BE2C (cell line): ENCODE data around the gene RAB11FIP4.

Experiments used
- DNase-seq: peaks from one replicate; pipeline ENCODE4 v3.0.0-alpha.2; 2020
- H3K27me3 ChIP-seq: fragments of 250-450 bp; sonication (Bioruptor Pico); 2 replicates; pipeline ENCODE4 v1.5.1; 2020; ENCODE audit warnings: mild to moderate bottlenecking
- H3K36me3 ChIP-seq: fragments of 250-450 bp; sonication (Bioruptor Pico); 2 replicates; pipeline ENCODE4 v1.5.1; 2020; ENCODE audit warnings: mild to moderate bottlenecking
- H3K4me1 ChIP-seq: fragments of 250-450 bp; sonication (Bioruptor Pico); 2 replicates; pipeline ENCODE4 v1.5.1; 2020
- H3K4me3 ChIP-seq: 2 replicates; pipeline ENCODE4 v1.5.1; 2011; ENCODE audit warnings: low read depth, low read length
- H3K9me3 ChIP-seq: fragments of 250-450 bp; sonication (Bioruptor Pico); 2 replicates; pipeline ENCODE4 v1.5.1; 2020
- TF ChIP-seq, protein P1 (sequence below): IDR thresholded peaks from 2 replicates; pipeline ENCODE4 v1.5.1; 2012; ENCODE audit warnings: mild to moderate bottlenecking, low read depth, low read length

The RAB11FIP4 gene

DNA sequence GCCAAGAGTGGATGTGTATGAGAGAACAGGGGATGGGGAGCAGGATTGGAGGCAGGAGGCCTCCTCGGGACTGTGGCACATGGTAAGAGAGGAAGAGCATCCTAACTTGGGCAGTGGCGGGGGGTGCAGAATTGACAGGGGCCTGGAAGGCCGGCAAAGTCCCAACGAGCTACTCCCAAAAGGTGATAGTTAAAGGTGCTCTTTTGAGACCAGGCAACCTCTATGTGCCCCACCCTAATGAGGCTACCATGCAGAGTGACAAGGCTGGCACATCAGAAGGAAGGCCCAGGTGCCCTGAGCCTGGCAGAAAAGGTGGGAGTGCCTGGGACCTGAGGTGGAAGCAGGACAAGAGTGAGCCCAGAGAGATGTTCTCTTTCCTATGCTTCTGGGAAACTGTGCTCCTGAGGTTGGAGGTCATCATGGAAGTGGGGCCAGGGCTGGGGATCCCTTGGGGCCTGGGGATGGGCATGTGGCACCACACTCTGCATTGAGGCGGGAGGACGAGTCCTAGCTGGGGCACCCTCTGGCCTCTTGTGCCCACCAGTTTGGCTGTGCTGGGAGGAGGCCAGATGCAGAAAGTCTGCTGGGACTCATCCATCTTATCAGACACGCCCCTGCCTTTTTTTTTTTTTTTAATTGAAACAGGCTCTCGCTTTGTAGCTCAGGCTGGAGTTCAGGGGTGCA, 5.9 kb downstream of the RAB11FIP4 start:
- H3K4me3 ChIP-seq = no peak overlapping the region
- H3K9me3 ChIP-seq = no peaks in the 10 kb centered on the region
- no peaks in the 10 kb centered on the region for H3K36me3 ChIP-seq
- TF ChIP-seq, protein P1, sequence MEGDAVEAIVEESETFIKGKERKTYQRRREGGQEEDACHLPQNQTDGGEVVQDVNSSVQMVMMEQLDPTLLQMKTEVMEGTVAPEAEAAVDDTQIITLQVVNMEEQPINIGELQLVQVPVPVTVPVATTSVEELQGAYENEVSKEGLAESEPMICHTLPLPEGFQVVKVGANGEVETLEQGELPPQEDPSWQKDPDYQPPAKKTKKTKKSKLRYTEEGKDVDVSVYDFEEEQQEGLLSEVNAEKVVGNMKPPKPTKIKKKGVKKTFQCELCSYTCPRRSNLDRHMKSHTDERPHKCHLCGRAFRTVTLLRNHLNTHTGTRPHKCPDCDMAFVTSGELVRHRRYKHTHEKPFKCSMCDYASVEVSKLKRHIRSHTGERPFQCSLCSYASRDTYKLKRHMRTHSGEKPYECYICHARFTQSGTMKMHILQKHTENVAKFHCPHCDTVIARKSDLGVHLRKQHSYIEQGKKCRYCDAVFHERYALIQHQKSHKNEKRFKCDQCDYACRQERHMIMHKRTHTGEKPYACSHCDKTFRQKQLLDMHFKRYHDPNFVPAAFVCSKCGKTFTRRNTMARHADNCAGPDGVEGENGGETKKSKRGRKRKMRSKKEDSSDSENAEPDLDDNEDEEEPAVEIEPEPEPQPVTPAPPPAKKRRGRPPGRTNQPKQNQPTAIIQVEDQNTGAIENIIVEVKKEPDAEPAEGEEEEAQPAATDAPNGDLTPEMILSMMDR = no peak
- H3K4me1 ChIP-seq = no peaks in the 10 kb centered on the region
- DNase-seq = no peak
- H3K27me3 ChIP-seq = no peaks in the 10 kb centered on the region

DNA sequence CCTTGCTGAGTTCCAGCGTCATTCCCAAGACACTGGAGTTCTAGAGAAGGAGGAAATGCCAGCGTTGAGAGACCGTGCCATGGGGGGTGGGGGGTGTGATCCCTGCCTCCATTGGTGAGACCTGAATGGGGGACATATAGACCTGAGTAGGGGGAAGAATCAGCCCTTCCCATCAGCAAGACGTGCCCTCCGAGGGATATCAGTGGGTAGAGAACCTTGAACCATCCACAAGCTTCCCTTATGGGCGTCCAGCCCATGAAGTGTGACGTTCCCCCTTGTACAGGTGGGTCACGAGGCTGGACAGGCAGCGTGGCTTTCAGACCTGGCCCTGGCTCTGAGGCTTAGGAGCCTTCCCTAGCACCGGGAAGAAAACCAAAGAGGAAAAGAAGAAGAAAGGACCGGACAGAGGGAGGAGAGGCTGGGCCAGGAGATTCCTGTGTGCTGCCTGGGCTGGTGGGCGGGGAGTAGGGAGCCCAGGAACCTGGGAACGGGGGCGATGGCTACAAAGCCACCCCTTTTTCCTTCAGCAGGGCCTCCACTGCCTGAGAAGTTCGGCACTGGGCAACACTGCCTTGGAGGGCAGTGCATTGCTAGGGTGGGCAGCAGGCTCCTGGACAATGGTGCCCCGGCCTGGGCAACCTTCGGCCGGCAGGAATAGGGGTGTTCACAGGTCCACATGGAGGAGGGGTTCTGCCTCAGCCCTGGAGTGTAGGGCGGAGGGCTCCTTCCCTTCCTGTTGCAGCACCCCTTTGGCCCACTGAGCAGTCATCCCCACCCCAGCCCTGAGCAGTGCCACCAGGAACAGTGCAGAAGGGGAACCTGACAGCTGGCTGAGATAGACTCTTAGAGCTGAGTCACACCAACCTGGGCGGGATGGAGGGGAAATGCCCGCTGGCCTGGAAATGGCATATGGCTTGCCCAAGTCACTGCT, 7.2 kb downstream of the RAB11FIP4 start:
- DNase-seq = no peak
- Histone ChIP-seq H3K4me1 (no peaks in the 10 kb centered on the region), H3K4me3 (no peak overlapping the region), H3K36me3 (no peaks in the 10 kb centered on the region), H3K9me3 (no peaks in the 10 kb centered on the region), H3K27me3 (no peaks in the 10 kb centered on the region)
- TF ChIP-seq, protein P1 = no peak

DNA sequence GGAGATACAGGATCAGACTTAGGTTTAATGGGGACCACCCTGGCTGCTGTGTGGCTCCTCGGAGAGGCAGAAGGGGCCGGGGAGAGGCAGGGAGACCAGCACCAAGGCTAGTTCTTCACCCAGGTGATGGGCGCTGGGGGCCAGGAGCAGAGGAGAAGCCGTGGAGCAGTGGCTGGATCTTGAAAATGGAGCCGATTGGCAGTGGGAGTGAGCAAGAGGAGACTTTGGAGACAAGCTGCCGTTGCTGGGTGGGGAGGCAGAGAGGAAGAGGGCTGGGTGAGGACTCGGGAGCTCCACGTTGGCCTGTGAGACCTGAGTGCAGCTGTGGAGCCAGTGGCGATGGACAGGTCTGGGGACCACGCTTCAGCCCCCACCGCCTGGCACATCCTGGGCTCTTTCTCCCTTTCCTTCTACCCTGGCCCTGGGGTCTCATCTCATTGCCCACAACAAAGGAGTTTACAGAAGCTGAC, 9.0 kb downstream of the RAB11FIP4 start:
- Histone ChIP-seq H3K27me3 (no peaks in the 10 kb centered on the region), H3K36me3 (no peaks in the 10 kb centered on the region), H3K9me3 (no peaks in the 10 kb centered on the region), H3K4me1 (no peaks in the 10 kb centered on the region), H3K4me3 (no peak overlapping the region)
- TF ChIP-seq, protein P1 = no peak
- DNase-seq = no peak

DNA sequence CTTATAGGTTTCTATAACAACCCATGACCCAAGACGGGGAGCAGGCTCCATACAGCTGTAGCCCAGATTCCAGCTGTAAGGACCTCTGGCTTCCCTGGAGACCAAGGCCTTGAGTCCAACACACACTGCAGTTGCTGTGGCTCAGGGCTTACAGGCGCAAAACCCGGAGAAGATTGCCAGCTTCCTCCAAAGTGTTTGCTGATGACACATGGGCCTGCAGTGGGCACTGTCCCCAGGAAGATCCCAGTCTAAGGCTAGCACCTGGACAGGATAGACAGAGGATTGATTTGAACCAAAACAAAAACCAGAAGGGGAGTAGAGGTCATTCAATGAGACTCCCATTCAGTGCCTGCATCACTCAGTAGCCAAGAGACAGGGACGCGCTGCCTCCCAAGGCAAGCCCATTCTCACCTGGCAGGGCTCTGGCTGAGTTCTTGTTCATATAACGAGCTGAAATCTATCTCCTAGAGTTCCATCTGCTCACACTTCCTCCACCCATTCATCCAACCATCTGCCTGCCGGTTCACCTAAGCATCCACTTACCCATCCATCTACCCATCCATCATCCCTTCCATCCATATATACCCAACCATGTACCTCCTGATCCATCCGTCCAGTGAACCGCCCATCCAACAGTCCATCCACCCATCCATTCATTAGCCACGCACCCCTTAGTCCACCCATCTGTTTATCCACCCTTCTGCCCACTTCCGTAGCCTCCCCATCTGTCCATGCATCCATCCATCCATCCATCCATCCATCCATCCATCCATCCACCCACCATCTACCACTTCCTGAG, 10.2 kb downstream of the RAB11FIP4 start:
- Histone ChIP-seq H3K36me3 (no peaks in the 10 kb centered on the region), H3K4me1 (no peaks in the 10 kb centered on the region), H3K4me3 (no peak overlapping the region), H3K27me3 (no peaks in the 10 kb centered on the region), H3K9me3 (no peaks in the 10 kb centered on the region)
- DNase-seq = no peak
- TF ChIP-seq, protein P1 = no peak

DNA sequence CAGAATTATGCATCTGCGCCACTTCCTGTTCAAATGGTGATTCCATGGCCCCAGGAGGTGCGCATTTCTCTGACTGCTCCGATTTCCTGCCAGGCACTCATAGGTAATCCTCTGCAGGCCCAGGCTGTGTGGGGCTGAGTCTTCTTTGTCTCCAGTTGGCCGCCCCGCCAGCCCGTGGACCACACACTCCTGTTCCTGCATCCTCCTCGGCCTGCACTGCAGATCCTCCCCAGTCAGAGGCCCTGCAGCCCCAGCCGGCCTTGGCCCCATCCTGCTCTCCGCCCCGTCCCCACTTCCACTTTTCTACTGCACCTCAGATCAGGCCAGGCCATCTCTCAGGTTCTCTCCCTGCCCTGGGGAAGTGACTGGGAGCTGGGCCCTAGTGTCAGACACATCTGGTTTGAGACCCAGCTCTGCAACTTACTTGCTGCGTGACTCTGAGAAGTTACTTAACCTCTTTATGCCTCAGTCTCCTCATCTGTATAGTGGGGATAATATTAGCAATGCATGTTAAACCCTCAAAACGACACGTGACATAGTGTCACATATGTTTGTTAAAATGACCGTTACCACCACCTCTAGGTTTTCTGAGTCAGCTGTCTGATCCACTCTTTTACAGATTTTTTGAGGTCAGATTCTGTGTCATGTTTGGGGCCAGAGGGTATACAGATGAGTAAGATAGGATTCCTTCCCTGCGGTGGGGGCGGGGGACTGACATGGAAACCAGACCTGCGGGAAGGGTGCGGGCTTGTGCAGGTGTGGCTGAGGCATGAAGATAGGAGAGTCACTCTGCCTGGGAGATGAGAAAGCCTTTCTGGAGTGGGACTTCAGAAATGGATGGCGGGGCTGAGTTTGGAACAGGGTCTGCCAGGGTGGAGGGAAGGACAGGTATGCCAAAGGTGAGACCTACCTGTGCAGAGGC, 12.8 kb downstream of the RAB11FIP4 start:
- Histone ChIP-seq H3K4me1 (no peaks in the 10 kb centered on the region), H3K9me3 (no peaks in the 10 kb centered on the region), H3K36me3 (no peaks in the 10 kb centered on the region), H3K4me3 (no peak overlapping the region), H3K27me3 (no peaks in the 10 kb centered on the region)
- DNase-seq = no peak
- TF ChIP-seq, protein P1 = no peak
